HG02938 (cell line): ENCODE data around the gene ASB1.

Experiments used
- ATAC-seq: cut with Tn5 transposase; IDR thresholded peaks from one replicate; pipeline ENCODE4 v1.9.1; 2021; ENCODE audit warnings: mild to moderate bottlenecking, moderate library complexity; ENCODE audit not compliant: unreplicated experiment

ASB1 gene

GRCh38 chr2:238489431-238489830 lies 62.7 kb downstream of the ASB1 start:
- no peak for ATAC-seq

- ATAC-seq = no peak
Measured at GRCh38 chr2:238489896-238490295, 63.2 kb downstream of the ASB1 start.

GRCh38 chr2:238492840-238493239 lies 66.1 kb downstream of the ASB1 start:
- no peak for ATAC-seq

GRCh38 chr2:238493411-238493810 lies 66.7 kb downstream of the ASB1 start:
- ATAC-seq = no peak

GRCh38 chr2:238493880-238494572 lies 67.3 kb downstream of the ASB1 start:
- no peak for ATAC-seq

GRCh38 chr2:238494573-238494961 lies 67.8 kb downstream of the ASB1 start:
- ATAC-seq = no peak

- ATAC-seq = no peak
Measured at GRCh38 chr2:238495422-238495821, 68.7 kb downstream of the ASB1 start.

GRCh38 chr2:238496756-238497609 lies 70.3 kb downstream of the ASB1 start:
- no peak for ATAC-seq

GRCh38 chr2:238497610-238498005 lies 70.9 kb downstream of the ASB1 start:
- no peak for ATAC-seq

- no peak for ATAC-seq
Measured at GRCh38 chr2:238498188-238498587, 71.5 kb downstream of the ASB1 start.

GRCh38 chr2:238498691-238499295 lies 72.1 kb downstream of the ASB1 start:
- ATAC-seq = no peak

- ATAC-seq = no peak
Measured at GRCh38 chr2:238499731-238500580, 73.2 kb downstream of the ASB1 start.

GRCh38 chr2:238501311-238501710 lies 74.6 kb downstream of the ASB1 start:
- ATAC-seq = no peak
